ENCODE data around the gene DDX59. TPM values are rescaled to one million over a fixed set of nuclear protein-coding genes. Genes with fewer than 3 reads are reported as not detected.
A peak's percentile ranks its signal among the peaks of the same experiment; 100 is the strongest.

Gene DDX59
- total RNA-seq, 1 experiment from 2014 or later, result 19.4 TPM

DNA sequence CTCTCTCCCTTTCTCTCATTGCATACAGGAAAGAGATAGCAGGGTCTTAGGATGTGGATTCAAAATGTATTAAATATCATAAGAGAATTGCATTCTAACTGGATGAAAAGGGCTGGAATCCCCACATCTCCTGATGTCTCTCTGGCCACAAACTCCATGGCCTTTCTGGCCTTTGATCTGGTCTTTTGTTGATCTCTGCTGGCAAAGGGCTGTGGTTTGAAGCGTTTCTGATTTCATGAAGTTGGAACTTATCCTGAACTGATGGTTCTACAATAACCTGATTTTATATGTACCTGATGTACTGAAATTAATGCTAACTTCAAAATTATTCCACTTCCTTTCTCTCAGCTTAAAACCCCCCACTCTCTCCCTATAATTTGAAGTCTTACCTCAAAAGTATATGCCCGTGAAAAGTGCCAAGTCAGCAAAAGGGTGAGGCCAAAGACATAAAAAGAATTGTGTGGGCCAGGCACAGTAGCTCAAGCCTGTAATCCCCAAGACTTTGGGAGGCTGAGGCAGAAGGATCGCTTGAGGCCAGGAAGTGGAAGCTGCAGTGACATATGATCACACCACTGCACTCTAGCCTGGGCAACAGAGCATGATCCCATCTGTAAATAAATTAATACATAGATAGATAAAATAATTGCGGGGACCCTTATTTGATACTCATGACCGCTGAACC is 42.7 kb downstream of the DDX59 start:
- Mint-ChIP-seq H3K27me3 (ENCODE audit: low read depth) (no peaks in the 10 kb centered on the region), H3K36me3 (no peaks in the 10 kb centered on the region), H3K4me1 (peaks cover 17% of the 10 kb centered on the region), H3K4me3 (no peak overlapping the region), H3K9me3 (no peaks in the 10 kb centered on the region), H3K27ac (no peak overlapping the region)
- POLR2A ChIA-PET, result interaction anchor here (0.5 kb wide), 1 partner anchor 93 kb away, joined by 6 read pairs; no protein-coding TSS in a partner anchor
- ATAC-seq (no peak), DNase-seq (ENCODE audit: low spot score) (no peak)
- TF ChIP-seq SP1 (CRISPR knock-in tag; conservative IDR thresholded peaks at IDR 0.05) (no peak), GTF2I (CRISPR knock-in tag; conservative IDR thresholded peaks at IDR 0.05) (no peak), CBFB (CRISPR knock-in tag; IDR thresholded peaks at IDR 0.05; ENCODE audit: low read depth) (no peak), ZNF423 (CRISPR knock-in tag; IDR thresholded peaks at IDR 0.05) (no peak), ETV6 (CRISPR knock-in tag; IDR thresholded peaks at IDR 0.05) (no peak), FOXJ3 (CRISPR knock-in tag; IDR thresholded peaks at IDR 0.05; ENCODE audit: borderline replicate concordance) (no peak), ZNF263 (CRISPR knock-in tag; IDR thresholded peaks at IDR 0.05; ENCODE audit: low read depth) (no peak), KAT7 (CRISPR knock-in tag; IDR thresholded peaks at IDR 0.05; ENCODE audit: borderline replicate concordance) (no peak), ZNF532 (CRISPR knock-in tag; IDR thresholded peaks at IDR 0.05; ENCODE audit: borderline replicate concordance) (no peak), USF1 (CRISPR knock-in tag; IDR thresholded peaks at IDR 0.05) (no peak), ZNF138 (CRISPR knock-in tag; conservative IDR thresholded peaks at IDR 0.05) (no peak), RELA (CRISPR knock-in tag; IDR thresholded peaks at IDR 0.05; ENCODE audit: borderline replicate concordance) (no peak)
- TF ChIP-seq, protein P1, sequence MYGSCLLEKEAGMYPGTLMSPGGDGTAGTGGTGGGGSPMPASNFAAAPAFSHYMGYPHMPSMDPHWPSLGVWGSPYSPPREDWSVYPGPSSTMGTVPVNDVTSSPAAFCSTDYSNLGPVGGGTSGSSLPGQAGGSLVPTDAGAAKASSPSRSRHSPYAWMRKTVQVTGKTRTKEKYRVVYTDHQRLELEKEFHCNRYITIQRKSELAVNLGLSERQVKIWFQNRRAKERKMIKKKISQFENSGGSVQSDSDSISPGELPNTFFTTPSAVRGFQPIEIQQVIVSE (CRISPR knock-in tag; IDR thresholded peaks at IDR 0.05; ENCODE audit: borderline replicate concordance), result no peak
- TF ChIP-seq, protein P2, sequence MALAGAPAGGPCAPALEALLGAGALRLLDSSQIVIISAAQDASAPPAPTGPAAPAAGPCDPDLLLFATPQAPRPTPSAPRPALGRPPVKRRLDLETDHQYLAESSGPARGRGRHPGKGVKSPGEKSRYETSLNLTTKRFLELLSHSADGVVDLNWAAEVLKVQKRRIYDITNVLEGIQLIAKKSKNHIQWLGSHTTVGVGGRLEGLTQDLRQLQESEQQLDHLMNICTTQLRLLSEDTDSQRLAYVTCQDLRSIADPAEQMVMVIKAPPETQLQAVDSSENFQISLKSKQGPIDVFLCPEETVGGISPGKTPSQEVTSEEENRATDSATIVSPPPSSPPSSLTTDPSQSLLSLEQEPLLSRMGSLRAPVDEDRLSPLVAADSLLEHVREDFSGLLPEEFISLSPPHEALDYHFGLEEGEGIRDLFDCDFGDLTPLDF (CRISPR knock-in tag; IDR thresholded peaks at IDR 0.05), result no peak
- CTCF ChIA-PET, result interaction anchor here (1.2 to 1.7 kb wide), 2 partner anchors 68 to 176 kb away, joined by 4 read pairs; no protein-coding TSS in a partner anchor

DNA sequence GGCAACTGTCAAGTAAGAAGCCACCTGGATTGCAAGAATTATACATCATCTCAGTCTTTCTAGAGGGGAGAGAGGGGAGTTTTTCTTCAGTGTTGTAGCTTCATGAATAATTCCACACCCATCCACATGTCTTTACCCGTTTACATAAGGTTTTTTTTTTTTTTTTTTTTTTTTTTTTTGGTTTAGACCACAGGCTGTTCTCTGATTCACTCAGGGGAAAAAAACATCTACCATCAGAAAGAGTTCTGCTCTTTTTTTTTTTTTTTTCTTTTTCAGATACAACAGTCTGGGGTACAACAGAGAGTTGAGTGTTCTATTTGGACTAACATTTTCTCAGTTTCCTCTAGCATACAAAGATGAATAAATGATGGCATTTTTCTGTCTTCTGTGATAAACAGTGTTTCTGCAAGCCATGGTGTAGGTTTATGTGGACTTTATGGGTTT is 44.3 kb downstream of the DDX59 start:
- peaks cover 20% of the 10 kb centered on the region for H3K4me1 Mint-ChIP-seq
- no peak overlapping the region for H3K4me3 Mint-ChIP-seq
- no peaks in the 10 kb centered on the region for H3K27me3 Mint-ChIP-seq (ENCODE audit: low read depth)
- DNase-seq (ENCODE audit: low spot score), result no peak
- H3K9me3 Mint-ChIP-seq, result no peaks in the 10 kb centered on the region
- no peak for ATAC-seq
- H3K27ac Mint-ChIP-seq, result 0 out of 2 replicates have a peak overlapping the region, but pooled peaks have one; percentile 9
- ChIA-PET POLR2A (no interaction called here), CTCF (interaction anchor here (0.6 to 5.1 kb wide), 4 partner anchors 28 to 177 kb away, joined by 3 to 40 read pairs (median 4); partner anchors contain the start of gene DDX59)
- no peaks in the 10 kb centered on the region for H3K36me3 Mint-ChIP-seq
- TF ChIP-seq RORB (CRISPR knock-in tag; IDR thresholded peaks at IDR 0.05) (no peak), SP1 (CRISPR knock-in tag; conservative IDR thresholded peaks at IDR 0.05) (no peak), ZNF138 (CRISPR knock-in tag; conservative IDR thresholded peaks at IDR 0.05) (no peak), ZNF263 (CRISPR knock-in tag; IDR thresholded peaks at IDR 0.05; ENCODE audit: low read depth) (no peak), OVOL2 (CRISPR knock-in tag; IDR thresholded peaks at IDR 0.05; ENCODE audit: borderline replicate concordance) (no peak), ZNF232 (CRISPR knock-in tag; IDR thresholded peaks at IDR 0.05) (no peak), SMAD4 (CRISPR knock-in tag; IDR thresholded peaks at IDR 0.05) (no peak), ATF1 (CRISPR knock-in tag; IDR thresholded peaks at IDR 0.05) (no peak), FOXK1 (CRISPR knock-in tag; IDR thresholded peaks at IDR 0.05) (no peak), CREM (CRISPR knock-in tag; IDR thresholded peaks at IDR 0.05) (no peak), ZBTB43 (CRISPR knock-in tag; IDR thresholded peaks at IDR 0.05) (no peak), IRF2 (CRISPR knock-in tag; IDR thresholded peaks at IDR 0.05; ENCODE audit: borderline replicate concordance, low read depth) (no peak), ZNF219 (CRISPR knock-in tag; IDR thresholded peaks at IDR 0.05; ENCODE audit: borderline replicate concordance) (no peak)
- TF ChIP-seq, protein P3, sequence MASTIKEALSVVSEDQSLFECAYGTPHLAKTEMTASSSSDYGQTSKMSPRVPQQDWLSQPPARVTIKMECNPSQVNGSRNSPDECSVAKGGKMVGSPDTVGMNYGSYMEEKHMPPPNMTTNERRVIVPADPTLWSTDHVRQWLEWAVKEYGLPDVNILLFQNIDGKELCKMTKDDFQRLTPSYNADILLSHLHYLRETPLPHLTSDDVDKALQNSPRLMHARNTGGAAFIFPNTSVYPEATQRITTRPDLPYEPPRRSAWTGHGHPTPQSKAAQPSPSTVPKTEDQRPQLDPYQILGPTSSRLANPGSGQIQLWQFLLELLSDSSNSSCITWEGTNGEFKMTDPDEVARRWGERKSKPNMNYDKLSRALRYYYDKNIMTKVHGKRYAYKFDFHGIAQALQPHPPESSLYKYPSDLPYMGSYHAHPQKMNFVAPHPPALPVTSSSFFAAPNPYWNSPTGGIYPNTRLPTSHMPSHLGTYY (CRISPR knock-in tag; IDR thresholded peaks at IDR 0.05), result no peak
